Stomach smooth muscle (tissue), 2 donors: ENCODE data around the gene ETV3.

Experiments
- H3K27ac ChIP-seq: one replicate; pipeline ENCODE4 v1.7.0; 2013; ENCODE audit warnings: mild to moderate bottlenecking, low read length, inconsistent platforms
- H3K27me3 ChIP-seq, 2 donors: one replicate each; pipeline ENCODE4 v1.7.0; 2013; ENCODE audit warnings: low read length in 2 of 2; ENCODE audit not compliant: insufficient read depth in 2 of 2, control insufficient read depth in 1 of 2
- H3K36me3 ChIP-seq, 2 donors: one replicate each; pipeline ENCODE4 v1.7.0; 2013; ENCODE audit warnings: low read length in 2 of 2; ENCODE audit not compliant: control insufficient read depth in 2 of 2, insufficient read depth in 2 of 2
- H3K4me1 ChIP-seq: one replicate; pipeline ENCODE4 v1.7.0; 2013; ENCODE audit warnings: low read length; ENCODE audit not compliant: control insufficient read depth, insufficient read depth
- H3K4me3 ChIP-seq, 2 donors: one replicate each; pipeline ENCODE4 v1.7.0; 2013; ENCODE audit warnings: low read length in 2 of 2
- H3K9ac ChIP-seq, 2 donors: one replicate each; pipeline ENCODE4 v1.7.0; 2013; ENCODE audit warnings: low read length in 2 of 2, mild to moderate bottlenecking in 1 of 2
- H3K9me3 ChIP-seq, 2 donors: one replicate each; pipeline ENCODE4 v1.7.0; 2013; ENCODE audit warnings: low read length in 2 of 2; ENCODE audit not compliant: control insufficient read depth in 2 of 2
- donor health status: healthy.
- donor health status: Pancreatic carcinoma.

The ETV3 gene

DNA sequence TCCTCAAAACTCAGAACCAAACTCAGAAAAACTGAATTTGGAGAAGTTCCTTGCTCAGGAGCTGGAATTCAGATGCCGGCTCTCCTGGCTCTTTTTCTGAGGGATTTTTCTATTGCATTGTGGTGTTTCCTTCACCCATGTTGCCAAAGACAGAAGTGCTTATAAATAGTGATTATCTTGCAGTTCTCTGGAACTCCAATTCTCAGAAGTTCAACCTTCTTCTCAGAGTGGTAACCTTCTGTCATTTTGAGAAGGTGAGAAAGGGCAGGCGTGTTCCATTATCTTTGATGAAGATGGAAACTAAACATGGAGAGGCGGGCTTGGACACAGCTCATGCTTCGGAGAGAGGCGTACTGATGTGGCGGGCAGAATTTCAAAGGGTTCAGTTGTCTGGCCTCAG is 12.4 kb upstream of the ETV3 start:
- Histone ChIP-seq H3K9me3 (no peaks in the 10 kb centered on the region), H3K27ac (no peak overlapping the region), H3K4me3 (no peak overlapping the region), H3K27me3 (no peaks in the 10 kb centered on the region), H3K36me3 (no peaks in the 10 kb centered on the region), H3K4me1 (peaks cover 5% of the 10 kb centered on the region), H3K9ac (no peak overlapping the region)

DNA sequence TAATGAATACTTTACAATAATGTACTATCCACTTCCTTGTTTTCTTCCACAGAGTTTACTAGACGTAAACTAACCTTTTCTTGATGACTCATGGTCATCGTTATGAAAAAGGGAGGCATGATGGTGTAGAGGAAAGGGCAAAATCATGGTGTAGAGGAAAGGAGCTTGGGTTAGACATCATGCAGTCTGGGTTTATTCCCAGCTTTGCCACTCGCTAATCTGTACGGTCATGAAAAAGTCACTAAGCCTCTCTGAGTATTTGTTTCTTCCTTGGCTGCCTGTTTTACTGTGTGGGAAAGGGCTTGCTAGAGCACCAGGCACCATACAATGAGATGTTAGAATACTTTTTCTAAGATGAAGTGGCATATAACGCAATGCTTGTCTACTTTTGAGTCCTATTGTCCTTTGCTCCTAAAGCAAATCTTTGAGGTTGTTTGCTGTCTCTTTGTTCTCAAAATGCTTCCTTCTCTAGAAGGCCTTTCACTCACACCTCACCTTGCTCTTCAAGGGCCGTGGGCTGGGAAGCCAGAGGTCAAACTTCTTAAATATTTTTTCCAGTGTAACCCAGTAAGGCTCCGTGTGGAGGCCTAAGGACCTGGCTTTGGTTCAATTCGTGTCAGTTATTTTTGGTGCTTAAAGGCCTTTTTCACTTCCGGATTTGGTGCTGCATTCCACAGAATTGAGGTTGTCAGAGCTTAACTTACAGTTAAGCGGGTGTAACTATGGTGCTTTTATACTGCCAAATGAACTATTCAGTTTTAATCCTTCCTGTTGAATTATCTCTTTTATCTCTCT is 9.9 kb upstream of the ETV3 start:
- Histone ChIP-seq H3K9me3 (no peaks in the 10 kb centered on the region), H3K4me3 (no peak overlapping the region), H3K27me3 (no peaks in the 10 kb centered on the region), H3K9ac (no peak overlapping the region), H3K4me1 (no peaks in the 10 kb centered on the region), H3K36me3 (no peaks in the 10 kb centered on the region), H3K27ac (no peak overlapping the region)

GRCh38 chr1:157147037-157147436 is 8.8 kb upstream of the ETV3 start:
- no peak overlapping the region for H3K9ac ChIP-seq
- H3K27ac ChIP-seq: no peak overlapping the region
- no peaks in the 10 kb centered on the region for H3K4me1 ChIP-seq
- no peaks in the 10 kb centered on the region for H3K27me3 ChIP-seq
- no peaks in the 10 kb centered on the region for H3K36me3 ChIP-seq
- H3K9me3 ChIP-seq: no peaks in the 10 kb centered on the region
- no peak overlapping the region for H3K4me3 ChIP-seq

DNA sequence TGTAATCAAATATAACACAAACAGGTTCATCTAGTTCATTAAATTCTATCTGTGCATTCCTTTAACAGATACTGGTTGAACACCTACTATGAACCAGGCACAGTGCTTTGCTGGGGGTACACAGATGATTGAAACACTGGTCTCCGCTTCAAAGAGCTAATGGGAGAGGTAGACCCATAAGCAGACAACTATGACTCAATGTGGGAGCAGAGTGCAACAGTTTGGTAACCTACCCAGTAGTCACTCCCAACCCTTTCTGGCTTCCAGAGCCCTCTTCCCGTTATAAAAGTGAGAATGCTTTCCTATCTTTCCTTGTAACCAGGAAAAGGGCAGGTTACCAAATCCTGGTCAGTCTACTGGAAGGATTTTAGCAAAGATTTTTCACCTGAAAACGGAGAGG is 8.0 kb upstream of the ETV3 start:
- no peaks in the 10 kb centered on the region for H3K9me3 ChIP-seq
- H3K27me3 ChIP-seq: no peaks in the 10 kb centered on the region
- no peak overlapping the region for H3K27ac ChIP-seq
- no peak overlapping the region for H3K9ac ChIP-seq
- H3K4me1 ChIP-seq: no peaks in the 10 kb centered on the region
- no peaks in the 10 kb centered on the region for H3K36me3 ChIP-seq
- no peak overlapping the region for H3K4me3 ChIP-seq

- H3K4me1 ChIP-seq: no peaks in the 10 kb centered on the region
- H3K9me3 ChIP-seq: no peaks in the 10 kb centered on the region
- no peaks in the 10 kb centered on the region for H3K36me3 ChIP-seq
- no peak overlapping the region for H3K27ac ChIP-seq
- H3K27me3 ChIP-seq: no peaks in the 10 kb centered on the region
- H3K4me3 ChIP-seq: no peak overlapping the region
- H3K9ac ChIP-seq: no peak overlapping the region
These were observed 6.9 kb upstream of the ETV3 start for GRCh38 chr1:157145076-157145475.

GRCh38 chr1:157144509-157144908 is 6.3 kb upstream of the ETV3 start:
- no peak overlapping the region for H3K9ac ChIP-seq
- no peaks in the 10 kb centered on the region for H3K4me1 ChIP-seq
- H3K36me3 ChIP-seq: no peaks in the 10 kb centered on the region
- no peak overlapping the region for H3K4me3 ChIP-seq
- no peaks in the 10 kb centered on the region for H3K9me3 ChIP-seq
- no peaks in the 10 kb centered on the region for H3K27me3 ChIP-seq
- no peak overlapping the region for H3K27ac ChIP-seq

DNA sequence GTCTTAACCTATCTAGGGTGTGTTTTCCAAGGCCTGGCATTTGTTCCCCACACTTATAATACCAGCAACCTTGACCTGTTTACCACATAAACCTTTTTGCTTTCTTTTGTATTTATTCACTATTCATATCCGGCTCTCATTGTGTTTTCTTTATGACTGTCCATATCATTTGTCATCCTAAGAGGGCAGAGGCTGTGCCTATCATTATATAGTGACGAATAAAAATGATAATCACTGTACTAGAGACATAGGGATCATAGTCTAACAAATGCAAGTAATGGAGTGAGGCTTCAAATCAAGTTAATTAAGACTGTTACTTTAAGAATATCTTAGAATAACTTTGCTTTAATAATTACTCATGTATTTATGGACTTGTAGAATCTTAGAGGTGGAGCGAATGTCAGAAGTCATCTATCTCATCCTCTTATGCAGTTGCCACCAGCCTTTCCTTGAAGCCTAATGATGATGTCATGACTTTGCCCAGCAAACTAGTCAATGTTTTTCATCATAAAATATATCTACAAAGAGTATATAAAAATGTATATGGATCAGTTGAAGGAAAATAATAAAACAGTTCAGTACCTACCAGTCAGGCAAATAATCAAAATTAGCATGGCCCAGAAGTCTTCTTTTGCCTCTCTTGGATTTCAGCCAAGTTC is 4.7 kb upstream of the ETV3 start:
- no peak overlapping the region for H3K27ac ChIP-seq
- H3K9ac ChIP-seq: no peak overlapping the region
- H3K4me1 ChIP-seq: peaks cover 8% of the 10 kb centered on the region
- no peaks in the 10 kb centered on the region for H3K27me3 ChIP-seq
- no peaks in the 10 kb centered on the region for H3K36me3 ChIP-seq
- H3K9me3 ChIP-seq: no peaks in the 10 kb centered on the region
- no peak overlapping the region for H3K4me3 ChIP-seq

- Histone ChIP-seq H3K27me3 (no peaks in the 10 kb centered on the region), H3K4me1 (peaks cover 11% of the 10 kb centered on the region), H3K36me3 (no peaks in the 10 kb centered on the region), H3K9me3 (no peaks in the 10 kb centered on the region), H3K4me3 (no peak overlapping the region), H3K9ac (no peak overlapping the region), H3K27ac (no peak overlapping the region)
These were observed 4.0 kb upstream of the ETV3 start for GRCh38 chr1:157142201-157142600.

- Histone ChIP-seq H3K27ac (no peak overlapping the region), H3K36me3 (no peaks in the 10 kb centered on the region), H3K4me1 (peaks cover 18% of the 10 kb centered on the region), H3K9me3 (no peaks in the 10 kb centered on the region), H3K9ac (no peak overlapping the region), H3K4me3 (no peak overlapping the region), H3K27me3 (no peaks in the 10 kb centered on the region)
These were observed 3.1 kb upstream of the ETV3 start for GRCh38 chr1:157141212-157141855.

DNA sequence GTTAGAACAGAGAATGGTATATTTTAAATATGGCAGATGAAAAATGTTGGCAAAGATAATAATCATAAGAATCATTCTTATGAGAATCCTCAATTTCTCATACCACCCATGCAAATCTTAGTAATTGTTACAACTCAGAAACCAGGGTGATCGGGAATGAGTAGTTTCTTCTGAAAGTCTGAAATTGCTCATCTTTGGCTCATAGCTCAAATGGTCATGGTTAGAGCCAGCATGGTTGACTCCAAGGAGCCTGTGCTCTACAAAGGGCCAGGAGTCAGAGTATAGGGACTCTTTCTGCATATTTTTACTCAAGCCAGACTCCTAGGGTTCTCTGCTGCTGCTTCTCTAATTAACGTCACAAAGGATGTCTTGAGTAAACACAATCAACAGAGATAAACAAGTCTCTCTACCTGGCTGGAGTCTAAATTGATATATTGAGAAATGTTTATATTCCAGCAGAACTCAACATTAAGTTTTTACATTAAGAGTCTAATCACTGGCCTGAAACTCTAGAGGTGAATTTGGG is 1.9 kb upstream of the ETV3 start:
- H3K27ac ChIP-seq: no peak overlapping the region
- H3K27me3 ChIP-seq: no peaks in the 10 kb centered on the region
- H3K9me3 ChIP-seq: no peaks in the 10 kb centered on the region
- H3K4me3 ChIP-seq: no peak overlapping the region
- no peak overlapping the region for H3K9ac ChIP-seq
- peaks cover 2 to 9% of the 10 kb centered on the region in 2 donors for H3K36me3 ChIP-seq
- H3K4me1 ChIP-seq: peaks cover 18% of the 10 kb centered on the region
